Fibroblast of lung (primary cell): ENCODE results near the gene SHQ1.

Experiments
- EZH2 ChIP-seq: IDR thresholded peaks from 2 replicates; pipeline ENCODE4 v1.5.1; 2012; ENCODE audit warnings: low read length, control low read depth, mild to moderate bottlenecking; ENCODE audit errors: missing control alignments
- TF ChIP-seq, protein P1 (sequence below), 2 donors: IDR thresholded peaks in 1 of 2; conservative IDR thresholded peaks in 1 of 2; 1 replicate in 1 of 2; 2 replicates in 1 of 2; pipeline ENCODE4 v1.5.1; 2011 to 2012; ENCODE audit warnings: low read length in 2 of 2, control low read depth in 1 of 2, inconsistent platforms in 1 of 2, low read depth in 1 of 2, mild to moderate bottlenecking in 1 of 2

- TF ChIP-seq, protein P1, sequence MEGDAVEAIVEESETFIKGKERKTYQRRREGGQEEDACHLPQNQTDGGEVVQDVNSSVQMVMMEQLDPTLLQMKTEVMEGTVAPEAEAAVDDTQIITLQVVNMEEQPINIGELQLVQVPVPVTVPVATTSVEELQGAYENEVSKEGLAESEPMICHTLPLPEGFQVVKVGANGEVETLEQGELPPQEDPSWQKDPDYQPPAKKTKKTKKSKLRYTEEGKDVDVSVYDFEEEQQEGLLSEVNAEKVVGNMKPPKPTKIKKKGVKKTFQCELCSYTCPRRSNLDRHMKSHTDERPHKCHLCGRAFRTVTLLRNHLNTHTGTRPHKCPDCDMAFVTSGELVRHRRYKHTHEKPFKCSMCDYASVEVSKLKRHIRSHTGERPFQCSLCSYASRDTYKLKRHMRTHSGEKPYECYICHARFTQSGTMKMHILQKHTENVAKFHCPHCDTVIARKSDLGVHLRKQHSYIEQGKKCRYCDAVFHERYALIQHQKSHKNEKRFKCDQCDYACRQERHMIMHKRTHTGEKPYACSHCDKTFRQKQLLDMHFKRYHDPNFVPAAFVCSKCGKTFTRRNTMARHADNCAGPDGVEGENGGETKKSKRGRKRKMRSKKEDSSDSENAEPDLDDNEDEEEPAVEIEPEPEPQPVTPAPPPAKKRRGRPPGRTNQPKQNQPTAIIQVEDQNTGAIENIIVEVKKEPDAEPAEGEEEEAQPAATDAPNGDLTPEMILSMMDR (conservative IDR thresholded peaks at IDR 0.05 in 1 of 2, IDR thresholded peaks at IDR 0.05 in 1 of 2; ENCODE audit: low read depth in 1 of 2, low read length in 2 of 2), result no peak
- TF ChIP-seq EZH2, result no peak
Measured at GRCh38 chr3:72721683-72722381, 126.4 kb downstream of the SHQ1 start.
